SH-SY5Y (cell line): Measurements from ENCODE around the gene PPP1R26.

Source experiments
- GATA2 ChIP-seq: IDR thresholded peaks from 2 replicates; pipeline ENCODE4 v1.6.1; 2011; ENCODE audit warnings: mild to moderate bottlenecking, low read depth, low read length
- GATA3 ChIP-seq: IDR thresholded peaks from 2 replicates; pipeline ENCODE4 v1.6.1; 2011; ENCODE audit warnings: low read depth, mild to moderate bottlenecking, low read length, moderate library complexity

Gene PPP1R26

DNA sequence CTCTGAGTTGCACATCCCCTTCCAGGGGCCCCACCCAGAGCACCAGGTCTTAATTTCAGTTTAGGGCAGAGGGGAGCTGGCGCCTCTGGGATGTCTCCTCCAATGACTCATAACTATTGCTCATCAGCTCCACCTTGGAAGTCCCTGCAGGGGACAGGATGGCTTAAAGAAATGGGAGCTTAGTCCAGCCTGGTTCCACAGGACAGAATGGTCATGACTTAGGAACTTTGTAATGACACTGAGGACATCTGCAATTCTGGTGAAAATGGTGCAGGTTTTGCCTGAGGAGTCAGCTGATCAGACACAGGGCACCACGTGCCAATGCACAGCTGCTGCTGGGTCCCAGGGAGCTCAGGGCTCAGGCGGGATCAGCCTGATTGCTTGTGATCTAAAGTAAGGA is 16.4 kb upstream of the PPP1R26 start:
- TF ChIP-seq GATA3 (no peak), GATA2 (no peak)

DNA sequence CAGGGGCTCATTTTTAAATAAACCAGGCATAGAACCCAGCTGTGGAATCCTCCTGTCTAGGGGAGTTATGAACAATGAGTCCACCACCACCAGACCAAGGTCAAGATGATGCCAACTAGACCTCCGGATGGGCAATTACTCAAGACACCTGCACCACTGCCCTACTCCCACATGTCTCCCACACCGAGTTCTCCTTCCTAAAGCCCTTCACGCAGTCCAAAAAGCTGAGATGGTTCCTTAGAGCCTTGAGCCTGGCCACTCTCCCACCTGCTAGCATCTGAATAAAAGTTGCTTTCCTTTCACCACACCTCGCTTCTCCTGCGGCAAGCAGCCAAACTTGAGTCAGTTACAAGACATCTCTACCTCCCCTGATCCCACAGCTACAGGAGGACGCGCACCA is 15.4 kb upstream of the PPP1R26 start:
- no peak for TF ChIP-seq GATA2
- no peak for TF ChIP-seq GATA3

DNA sequence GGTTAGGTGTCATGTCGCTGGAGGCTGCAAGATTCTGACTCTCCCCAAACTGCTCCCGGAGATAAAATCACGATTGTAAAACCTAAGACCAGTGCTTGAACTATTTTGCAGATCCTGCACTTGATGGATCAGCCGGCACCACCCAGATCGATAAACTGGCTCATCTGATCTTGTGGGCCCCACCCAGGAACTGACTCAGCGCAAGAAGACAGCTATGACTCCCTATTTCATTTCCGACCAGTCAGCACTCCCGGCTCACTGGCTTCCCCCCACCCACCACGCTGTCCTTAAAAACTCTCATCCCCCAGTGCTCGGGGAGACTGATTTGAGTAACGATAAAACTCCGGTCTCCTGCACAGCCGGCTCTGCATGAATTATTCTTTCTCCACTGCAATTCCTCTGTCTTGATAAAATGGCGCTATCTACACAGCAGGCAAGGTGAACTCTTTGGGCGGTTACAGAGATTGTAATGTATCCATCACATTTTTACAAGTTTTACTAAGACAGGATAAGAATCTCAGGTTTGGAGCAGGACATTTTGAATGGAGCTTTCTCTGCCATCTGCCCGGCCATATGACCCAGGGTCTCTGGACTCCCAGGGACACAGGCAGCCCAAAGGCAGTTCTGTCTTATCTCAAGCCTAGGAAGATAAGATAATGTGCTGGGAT is 10.6 kb upstream of the PPP1R26 start:
- TF ChIP-seq GATA2 (peak; percentile 69), GATA3 (peak; percentile 70; the same call in 1 of the 2 replicates)

DNA sequence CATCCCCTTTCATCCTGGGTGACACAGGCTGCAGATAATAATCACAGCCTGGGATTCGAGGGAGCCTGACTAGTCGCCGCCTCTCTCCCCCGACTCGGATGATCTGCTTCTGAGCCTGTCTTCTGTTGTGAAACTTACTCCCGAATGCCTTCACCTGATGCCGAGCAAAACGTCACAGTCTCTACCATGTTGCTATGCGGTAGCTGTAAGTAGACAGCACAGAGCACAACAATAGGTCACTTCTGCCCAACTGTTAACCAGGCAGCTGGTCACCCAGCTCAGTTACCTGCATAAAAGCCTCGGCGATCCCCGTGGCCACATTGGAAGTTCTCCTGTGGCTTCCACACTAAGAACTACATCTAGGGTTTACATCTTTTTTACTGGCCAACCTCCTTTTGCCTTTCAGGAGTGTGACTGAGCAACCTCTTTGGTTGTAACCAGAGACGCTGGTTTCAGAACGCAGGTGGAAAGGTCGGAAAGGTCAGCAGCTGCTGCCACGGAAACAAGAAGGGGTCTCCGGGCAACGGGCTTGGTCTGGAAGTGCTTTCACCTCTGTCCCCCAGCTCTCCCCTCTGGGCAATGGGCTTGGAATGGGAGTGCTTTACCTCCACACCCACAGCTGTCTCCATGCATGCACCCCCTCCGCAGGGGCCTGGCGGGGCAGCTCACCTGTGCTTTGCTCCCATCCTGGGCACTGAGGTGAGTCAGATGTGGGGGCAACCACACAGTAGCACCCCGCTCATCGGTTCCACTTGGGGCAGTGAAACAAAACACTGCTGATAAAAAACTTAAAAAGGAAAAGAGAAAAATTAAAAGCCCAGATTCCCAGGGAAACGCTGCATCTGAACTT is 7.6 kb upstream of the PPP1R26 start:
- TF ChIP-seq GATA2 (no peak; the same call in 1 of the 2 replicates), GATA3 (no peak)

- TF ChIP-seq GATA2 (no peak), GATA3 (no peak)
These were observed 5.5 kb upstream of the PPP1R26 start for GRCh38 chr9:135473972-135474543.

- TF ChIP-seq GATA3 (no peak), GATA2 (no peak)
These were observed 4.7 kb upstream of the PPP1R26 start for GRCh38 chr9:135474915-135475314.

DNA sequence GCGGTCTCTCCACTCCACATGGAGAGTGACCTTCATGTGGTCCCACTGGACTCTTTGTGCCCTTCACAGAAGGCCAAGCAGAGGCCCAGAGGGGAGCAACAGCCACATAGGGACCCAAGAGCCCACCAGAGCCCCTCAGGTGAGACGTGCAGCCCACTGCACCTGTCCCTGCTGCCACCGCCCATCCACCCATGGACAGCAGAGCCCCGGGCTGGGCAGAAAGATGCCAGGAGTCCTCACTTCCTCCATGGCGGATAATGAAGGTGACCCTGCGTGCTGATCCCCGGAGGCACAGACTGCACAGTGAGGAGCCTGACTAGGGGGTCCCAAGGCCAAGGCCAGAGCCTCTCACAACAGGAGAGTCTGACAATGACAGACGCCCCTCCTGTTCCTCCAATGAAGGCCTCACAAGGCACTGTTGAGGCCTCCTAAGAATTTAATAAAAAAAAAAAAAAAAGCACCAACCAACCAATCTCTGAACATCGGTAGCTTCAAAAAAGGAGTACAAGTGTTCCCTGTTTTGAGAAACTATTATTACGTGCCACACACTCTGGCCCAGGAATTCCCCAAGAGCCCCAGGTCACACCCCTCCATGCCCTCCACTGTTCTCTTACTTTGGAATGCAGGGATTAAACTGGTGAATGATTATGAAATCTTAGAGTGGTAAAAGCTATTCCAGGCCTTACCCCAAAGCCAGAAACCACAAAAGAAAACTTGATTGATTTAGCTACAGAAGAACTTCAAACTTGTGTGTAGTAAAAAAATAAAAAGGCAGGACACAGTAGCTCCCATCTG is 2.8 kb upstream of the PPP1R26 start:
- TF ChIP-seq GATA2 (no peak), GATA3 (no peak)

DNA sequence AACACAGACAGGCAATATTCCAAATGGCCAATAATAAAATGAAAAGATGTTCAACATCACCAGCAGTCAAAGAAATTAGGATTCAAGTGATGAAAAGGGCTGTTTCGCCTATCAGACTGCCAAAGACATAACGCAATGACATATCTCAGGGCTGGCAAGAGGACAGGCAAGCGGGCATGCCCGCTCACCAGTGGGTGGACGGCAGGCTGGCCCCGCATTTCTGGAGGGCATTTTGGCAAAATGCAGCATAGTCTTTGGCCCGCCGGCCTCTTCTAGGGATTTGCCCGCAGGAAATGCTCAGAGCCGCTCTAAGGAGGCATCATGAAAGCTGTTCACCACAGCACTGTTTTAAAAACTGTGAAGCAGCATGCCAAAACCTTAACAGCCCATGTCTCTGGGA is 1.4 kb upstream of the PPP1R26 start:
- TF ChIP-seq GATA3 (no peak), GATA2 (no peak)

DNA sequence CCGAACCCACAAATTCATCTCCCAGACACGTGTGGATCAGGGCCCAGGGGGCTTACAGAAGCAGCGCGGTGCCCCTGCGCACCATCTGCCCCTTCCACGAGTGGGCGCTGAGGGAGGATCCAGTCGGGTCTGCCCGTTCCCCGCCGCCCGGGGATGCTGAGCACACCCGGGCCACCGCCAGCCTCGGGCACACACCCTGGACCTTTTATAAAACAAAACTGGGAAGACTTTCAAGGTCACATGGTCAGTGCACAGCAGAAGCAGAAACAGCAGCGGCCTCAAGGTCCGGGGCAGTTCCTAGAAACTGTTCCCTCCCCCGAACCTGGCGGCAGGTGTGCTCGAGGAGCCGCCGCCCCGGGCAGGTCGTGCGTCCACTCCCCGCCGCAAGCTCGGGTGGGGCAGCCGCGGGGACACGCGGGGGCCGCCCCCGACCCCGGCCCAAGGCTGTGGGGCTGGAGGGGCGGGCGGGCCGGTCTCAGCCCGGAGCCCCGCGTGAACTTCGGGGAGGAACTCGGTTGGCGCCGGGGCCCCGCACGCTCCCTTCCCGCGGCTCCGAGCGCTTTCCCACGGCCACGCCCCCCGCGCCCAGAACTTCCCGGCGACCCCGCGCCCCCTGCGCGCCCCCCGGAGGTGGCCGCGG is 633 bp upstream of the PPP1R26 start:
- TF ChIP-seq GATA3 (no peak), GATA2 (no peak)

DNA sequence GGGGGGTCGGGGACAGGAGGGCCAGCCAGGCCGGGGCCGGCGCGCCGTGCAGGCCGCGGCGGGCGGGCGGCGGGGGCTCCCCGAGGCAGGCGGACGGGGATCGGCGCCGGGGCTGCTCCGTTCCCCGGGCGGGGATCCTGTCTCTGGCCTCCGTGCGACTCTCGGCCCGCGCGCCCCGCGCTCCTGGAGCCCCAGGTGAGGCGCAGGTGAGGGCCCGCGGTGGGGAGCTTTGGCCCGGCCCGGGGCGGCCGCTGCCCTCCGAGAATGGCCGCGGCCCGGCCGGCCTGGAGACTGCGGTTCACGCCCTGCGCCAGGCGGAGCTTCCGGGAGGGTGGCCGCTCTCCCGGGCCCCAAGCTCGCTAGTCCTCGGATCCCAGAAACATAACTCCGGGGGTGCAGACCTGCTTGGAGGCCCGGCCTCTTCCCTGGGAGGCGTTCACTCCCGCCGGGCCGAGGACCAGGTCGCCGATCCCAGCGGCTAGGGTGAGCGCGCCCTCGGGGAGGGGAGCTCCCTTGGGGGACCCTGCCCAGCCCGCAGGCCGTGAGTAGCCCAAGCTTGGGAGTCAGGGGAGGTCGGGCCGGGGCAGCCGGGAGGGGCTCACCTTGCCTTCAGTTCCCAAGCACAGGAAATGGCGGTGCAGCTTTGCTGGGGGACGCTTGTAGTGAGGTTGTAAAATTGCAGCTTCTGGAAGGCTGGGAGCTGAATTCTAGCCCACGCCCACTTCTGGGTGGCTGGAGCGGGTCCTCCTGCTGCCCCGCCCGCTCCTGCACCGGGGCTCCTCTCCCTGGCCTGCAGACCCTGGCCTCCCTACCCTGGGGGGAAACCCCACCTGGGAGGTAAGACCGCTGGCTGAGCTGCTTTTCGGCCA is 723 bp downstream of the PPP1R26 start:
- TF ChIP-seq GATA3 (no peak), GATA2 (no peak)

DNA sequence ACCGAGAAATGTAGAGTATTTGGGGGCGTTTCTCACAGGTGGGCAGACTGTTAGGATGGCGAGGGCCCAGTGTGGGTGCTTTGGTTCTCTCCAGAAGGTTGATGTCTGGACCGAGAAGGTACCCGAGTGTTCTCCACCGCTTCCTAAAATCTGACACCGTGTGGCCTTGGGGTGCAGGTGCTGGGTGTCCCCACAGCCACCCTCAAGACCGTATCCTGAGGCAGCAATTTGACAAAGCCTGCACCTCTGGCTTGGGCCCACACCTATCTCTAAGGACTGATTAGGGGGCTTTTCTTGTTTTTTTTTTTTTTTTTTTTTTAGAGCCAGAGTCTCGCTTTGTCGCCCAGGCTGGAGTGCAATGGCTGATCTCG is 1.3 kb downstream of the PPP1R26 start:
- TF ChIP-seq GATA3 (no peak), GATA2 (no peak)

DNA sequence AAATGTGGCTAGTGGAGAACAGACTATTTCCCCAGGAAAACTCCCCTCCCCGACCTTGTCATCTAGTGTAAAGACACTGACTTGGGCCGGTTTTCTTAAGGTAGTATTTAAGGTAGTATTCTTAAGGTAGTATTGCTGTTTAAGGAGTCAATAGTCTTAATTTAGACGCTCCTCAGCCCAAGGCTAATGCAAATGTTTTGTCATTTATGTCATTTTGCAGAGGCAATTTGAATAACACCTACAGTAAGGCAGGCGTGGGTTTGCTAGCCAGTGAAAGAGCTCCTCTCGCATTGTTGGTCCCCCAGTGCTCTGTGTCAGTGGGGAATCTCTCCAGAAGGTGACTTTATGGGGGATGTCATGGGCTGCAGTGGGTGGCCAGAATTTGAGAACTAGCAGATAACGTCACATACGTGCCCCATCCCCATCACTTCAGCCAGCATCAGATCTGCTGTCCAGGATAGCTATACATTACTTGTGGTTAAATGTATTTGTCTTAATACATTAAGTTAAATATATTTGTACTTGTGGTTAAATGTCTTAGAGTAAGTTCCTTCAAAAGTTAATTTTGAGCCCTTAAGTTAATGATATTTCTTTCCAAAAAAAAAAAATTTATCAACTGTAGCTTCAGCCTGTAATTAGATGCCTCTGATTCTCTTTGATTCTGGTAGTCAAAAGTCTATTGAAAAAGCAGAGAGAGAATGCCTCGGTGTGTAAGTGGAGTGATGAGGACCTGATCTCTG is 2.6 kb downstream of the PPP1R26 start:
- TF ChIP-seq GATA2 (no peak), GATA3 (no peak)
